GM23338 (cell line): ENCODE results near the gene MICA. TPM values are rescaled to one million over a fixed set of nuclear protein-coding genes. Genes with fewer than 3 reads are reported as not detected.

Source experiments
- ATAC-seq: fragments of 200-7000 bp; cut with Tn5 transposase; 3 replicates; pipeline ENCODE4 v1.9.1; 2020
- DNase-seq: peaks from one replicate; pipeline ENCODE4 v3.0.0-alpha.2; 2015; ENCODE audit warnings: low spot score
- H2AFZ ChIP-seq: fragments of 200-600 bp; sonication (generic); 2 replicates; pipeline ENCODE4 v1.8.0; 2016; ENCODE audit warnings: antibody characterized with exemption, mild to moderate bottlenecking, moderate library complexity
- H3F3A ChIP-seq: fragments of 200-600 bp; sonication (generic); replicated peaks from 2 replicates; pipeline ENCODE4 v1.8.0; 2017; ENCODE audit warnings: antibody characterized with exemption, mixed run types, low read depth
- H3K27ac ChIP-seq: fragments of 200-600 bp; sonication (generic); 2 replicates; pipeline ENCODE4 v1.6.1; 2016; ENCODE audit warnings: low read depth
- H3K27me3 ChIP-seq: fragments of 200-600 bp; sonication (generic); 2 replicates; pipeline ENCODE4 v1.8.0; 2016; ENCODE audit warnings: mild to moderate bottlenecking, mixed run types, moderate library complexity; ENCODE audit not compliant: insufficient read depth
- H3K36me3 ChIP-seq: fragments of 200-600 bp; sonication (generic); 2 replicates; pipeline ENCODE4 v1.8.0; 2016; ENCODE audit warnings: mild to moderate bottlenecking; ENCODE audit not compliant: insufficient read depth
- H3K4me1 ChIP-seq: fragments of 200-600 bp; sonication (generic); 2 replicates; pipeline ENCODE4 v1.8.0; 2016; ENCODE audit warnings: mild to moderate bottlenecking, moderate library complexity; ENCODE audit not compliant: insufficient read depth
- H3K4me2 ChIP-seq: fragments of 200-600 bp; sonication (generic); 2 replicates; pipeline ENCODE4 v1.7.1; 2017; ENCODE audit warnings: mixed run types
- H3K4me3 ChIP-seq: fragments of 200-600 bp; sonication (generic); 2 replicates; pipeline ENCODE4 v1.6.1; 2016; ENCODE audit warnings: mixed run types
- H3K79me2 ChIP-seq: fragments of 200-600 bp; sonication (generic); replicated peaks from 2 replicates; pipeline ENCODE4 v1.8.0; 2017; ENCODE audit warnings: mild to moderate bottlenecking; ENCODE audit not compliant: insufficient read depth
- H3K9me2 ChIP-seq: fragments of 200-600 bp; sonication (generic); 2 replicates; pipeline ENCODE4 v1.8.0; 2017; ENCODE audit not compliant: insufficient read depth
- H4K20me1 ChIP-seq: fragments of 200-600 bp; sonication (generic); replicated peaks from 2 replicates; pipeline ENCODE4 v1.8.0; 2017; ENCODE audit warnings: mild to moderate bottlenecking; ENCODE audit not compliant: insufficient read depth
- H3K27ac Mint-ChIP-seq: 2 replicates; pipeline ENCODE4 v1.8.0; 2020; ENCODE audit warnings: inconsistent platforms, mild to moderate bottlenecking, moderate library complexity, mixed read lengths
- H3K27me3 Mint-ChIP-seq: 3 replicates; pipeline ENCODE4 v1.8.0; 2022; ENCODE audit warnings: low read depth, mild to moderate bottlenecking, moderate library complexity, mixed read lengths, inconsistent platforms; ENCODE audit not compliant: insufficient read depth, poor library complexity
- H3K36me3 Mint-ChIP-seq: 3 replicates; pipeline ENCODE4 v1.8.0; 2021; ENCODE audit warnings: low read depth, mild to moderate bottlenecking, inconsistent platforms, moderate library complexity, mixed read lengths
- H3K4me1 Mint-ChIP-seq: 3 replicates; pipeline ENCODE4 v1.8.0; 2020; ENCODE audit warnings: mild to moderate bottlenecking, inconsistent platforms, mixed read lengths
- H3K4me3 Mint-ChIP-seq: 3 replicates; pipeline ENCODE4 v1.8.0; 2021; ENCODE audit warnings: moderate library complexity, mild to moderate bottlenecking, inconsistent platforms, mixed read lengths
- H3K9me3 Mint-ChIP-seq: 3 replicates; pipeline ENCODE4 v1.8.0; 2020; ENCODE audit warnings: moderate library complexity, mild to moderate bottlenecking, inconsistent platforms, mixed read lengths
- CREB1 ChIP-seq: fragments of 250-450 bp; sonication (Bioruptor Pico); IDR thresholded peaks from 2 replicates; pipeline ENCODE4 v1.5.0; 2020; ENCODE audit warnings: low read depth, mild to moderate bottlenecking, moderate library complexity
- CTCF ChIP-seq, 2 experiments: fragments of 200-600 bp in 1 of 2; sonication (generic) in 1 of 2; conservative IDR thresholded peaks; 2 replicates each; pipeline versions ENCODE4 v1.5.1 to v1.6.1; 2016 to 2017; ENCODE audit warnings: antibody characterized with exemption in 2 of 2, low read depth in 2 of 2, mild to moderate bottlenecking in 2 of 2, moderate library complexity in 1 of 2
- ETS1 ChIP-seq: IDR thresholded peaks from 2 replicates; pipeline ENCODE4 v1.6.1; 2016; ENCODE audit warnings: antibody characterized with exemption
- EZH2 ChIP-seq: fragments of 200-600 bp; sonication (generic); IDR thresholded peaks from one replicate; pipeline ENCODE4 v1.8.0; 2017; ENCODE audit warnings: antibody characterized with exemption, mild to moderate bottlenecking, low read depth; ENCODE audit not compliant: unreplicated experiment
- JUNB ChIP-seq: IDR thresholded peaks from one replicate; pipeline ENCODE4 v1.6.1; 2016; ENCODE audit warnings: antibody characterized with exemption; ENCODE audit not compliant: unreplicated experiment
- NANOG ChIP-seq: IDR thresholded peaks from 2 replicates; pipeline ENCODE4 v1.6.1; 2016; ENCODE audit warnings: antibody characterized with exemption, borderline replicate concordance
- POLR2AphosphoS5 ChIP-seq: IDR thresholded peaks from 2 replicates; pipeline ENCODE4 v1.6.1; 2016; ENCODE audit warnings: antibody characterized with exemption, low read depth
- STAT1 ChIP-seq: IDR thresholded peaks from one replicate; pipeline ENCODE4 v1.6.1; 2016; ENCODE audit warnings: antibody characterized with exemption; ENCODE audit not compliant: unreplicated experiment
- ZNF331 ChIP-seq: fragments of 250-450 bp; sonication (Bioruptor Pico); IDR thresholded peaks from 2 replicates; pipeline ENCODE4 v1.5.0; 2020; ENCODE audit warnings: low read depth, mild to moderate bottlenecking, moderate library complexity
- ZNF462 ChIP-seq: fragments of 250-450 bp; sonication (Bioruptor Pico); IDR thresholded peaks from 2 replicates; pipeline ENCODE4 v1.5.0; 2020; ENCODE audit warnings: mild to moderate bottlenecking, moderate library complexity
- polyA plus RNA-seq: library from polyadenylated mRNA; unstranded; fragments of >200 nt; fragmentation: Nextera tagmentation; extraction: Ambion mirVana; gene quantifications from 2 replicates; pipeline ENCODE4 v1.2.1, GENCODE V29; 2016
- total RNA-seq: library from RNA; depleted of rRNA; stranded (reverse); fragments of >200 nt; shearing (Covaris generic); gene quantifications from 2 replicates; pipeline ENCODE4 v1.2.3, GENCODE V29; 2014
- TF ChIP-seq, protein P1 (sequence below): IDR thresholded peaks from one replicate; pipeline ENCODE4 v1.6.1; 2018; ENCODE audit warnings: antibody characterized with exemption; ENCODE audit not compliant: unreplicated experiment

MICA gene
- total and polyA plus RNA-seq, 2 experiments from 2014 or later = 13.4 to 22.7 TPM

- TF ChIP-seq CTCF (conservative IDR thresholded peaks at IDR 0.05; ENCODE audit: low read depth in 2 of 2) = no peak
- no peak for TF ChIP-seq STAT1
- no peak for TF ChIP-seq ETS1
- no peak for TF ChIP-seq JUNB
- TF ChIP-seq, protein P1, sequence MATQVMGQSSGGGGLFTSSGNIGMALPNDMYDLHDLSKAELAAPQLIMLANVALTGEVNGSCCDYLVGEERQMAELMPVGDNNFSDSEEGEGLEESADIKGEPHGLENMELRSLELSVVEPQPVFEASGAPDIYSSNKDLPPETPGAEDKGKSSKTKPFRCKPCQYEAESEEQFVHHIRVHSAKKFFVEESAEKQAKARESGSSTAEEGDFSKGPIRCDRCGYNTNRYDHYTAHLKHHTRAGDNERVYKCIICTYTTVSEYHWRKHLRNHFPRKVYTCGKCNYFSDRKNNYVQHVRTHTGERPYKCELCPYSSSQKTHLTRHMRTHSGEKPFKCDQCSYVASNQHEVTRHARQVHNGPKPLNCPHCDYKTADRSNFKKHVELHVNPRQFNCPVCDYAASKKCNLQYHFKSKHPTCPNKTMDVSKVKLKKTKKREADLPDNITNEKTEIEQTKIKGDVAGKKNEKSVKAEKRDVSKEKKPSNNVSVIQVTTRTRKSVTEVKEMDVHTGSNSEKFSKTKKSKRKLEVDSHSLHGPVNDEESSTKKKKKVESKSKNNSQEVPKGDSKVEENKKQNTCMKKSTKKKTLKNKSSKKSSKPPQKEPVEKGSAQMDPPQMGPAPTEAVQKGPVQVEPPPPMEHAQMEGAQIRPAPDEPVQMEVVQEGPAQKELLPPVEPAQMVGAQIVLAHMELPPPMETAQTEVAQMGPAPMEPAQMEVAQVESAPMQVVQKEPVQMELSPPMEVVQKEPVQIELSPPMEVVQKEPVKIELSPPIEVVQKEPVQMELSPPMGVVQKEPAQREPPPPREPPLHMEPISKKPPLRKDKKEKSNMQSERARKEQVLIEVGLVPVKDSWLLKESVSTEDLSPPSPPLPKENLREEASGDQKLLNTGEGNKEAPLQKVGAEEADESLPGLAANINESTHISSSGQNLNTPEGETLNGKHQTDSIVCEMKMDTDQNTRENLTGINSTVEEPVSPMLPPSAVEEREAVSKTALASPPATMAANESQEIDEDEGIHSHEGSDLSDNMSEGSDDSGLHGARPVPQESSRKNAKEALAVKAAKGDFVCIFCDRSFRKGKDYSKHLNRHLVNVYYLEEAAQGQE = no peak
- no peak for TF ChIP-seq EZH2
- no peak for TF ChIP-seq CREB1
- TF ChIP-seq ZNF331 (CRISPR knock-in tag) = no peak
- no peak for TF ChIP-seq NANOG
Observed at GRCh38 chr6:31363811-31364210, 39.6 kb upstream of the MICA start (continued).

DNA sequence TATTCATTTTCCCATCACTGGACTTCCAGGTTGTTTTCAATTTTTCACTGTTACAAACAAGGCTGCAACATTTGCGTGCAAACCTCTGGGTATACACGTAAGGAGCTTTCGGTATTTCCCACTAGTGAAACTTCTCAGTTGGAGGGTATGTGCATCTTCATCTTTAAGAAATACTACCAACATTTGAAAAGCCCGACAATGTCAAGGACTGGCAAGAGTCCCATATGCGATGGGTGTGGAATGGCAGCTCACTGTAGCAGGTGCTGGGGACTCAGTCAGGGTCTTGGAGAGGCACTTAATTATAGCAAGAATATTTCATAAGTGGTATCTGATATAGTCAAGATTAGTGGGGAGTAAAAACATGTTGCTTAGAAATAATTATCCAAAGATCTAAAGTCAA lies 37.5 kb upstream of the MICA start:
- ATAC-seq (no peak), DNase-seq (no peak)
- no peak overlapping the region for H3K4me3 Mint-ChIP-seq
- Histone ChIP-seq H3K9me2 (no peaks in the 10 kb centered on the region), H3K4me3 (no peak overlapping the region), H3K36me3 (no peaks in the 10 kb centered on the region), H3K27ac (no peak overlapping the region), H2AFZ (no peak overlapping the region), H3K27me3 (peaks cover 34% of the 10 kb centered on the region), H3K79me2 (no peaks in the 10 kb centered on the region), H3F3A (no peaks in the 10 kb centered on the region), H4K20me1 (no peaks in the 10 kb centered on the region), H3K4me1 (no peaks in the 10 kb centered on the region; the same call in 1 of the 2 replicates), H3K4me2 (no peak overlapping the region)
- H3K9me3 Mint-ChIP-seq = no peaks in the 10 kb centered on the region; the same call in 2 of the 3 replicates
- H3K27ac Mint-ChIP-seq = no peak overlapping the region
- peaks cover 11% of the 10 kb centered on the region for H3K27me3 Mint-ChIP-seq
- H3K36me3 Mint-ChIP-seq = no peaks in the 10 kb centered on the region
- peaks cover 5% of the 10 kb centered on the region; the same call in 1 of the 3 replicates for H3K4me1 Mint-ChIP-seq
- no peak for TF ChIP-seq ZNF462 (CRISPR knock-in tag)
- TF ChIP-seq NANOG = no peak
- no peak for TF ChIP-seq POLR2AphosphoS5
